ENCODE results near the gene XIRP1.
"Not testable (repeated sequence)": the region's sequence is repeated elsewhere in the genome, so short reads cannot be mapped to it uniquely, and the experiment has no call there.

XIRP1 gene

GRCh38 chr3:39192490-39193092 lies at the start of gene XIRP1:
Gene XIRP1, minus strand, starts transcription at chr3:39192595. Its CDS starts 3,150 bp downstream, at chr3:39189445.
- no peaks in the 10 kb centered on the region for H3K27me3 ChIP-seq (ENCODE audit: low read depth, low read length)
- no peak within 1 kb of the TSS for H3K4me3 ChIP-seq (ENCODE audit: low read depth in 1 of 2, low read length in 2 of 2)
- peaks cover 0 to 5% of the 10 kb centered on the region in 2 donors for H3K4me1 ChIP-seq (ENCODE audit: control insufficient read depth in 1 of 2, insufficient read depth in 2 of 2, low read length in 2 of 2)
- no peaks in the 10 kb centered on the region for H3K36me3 ChIP-seq (ENCODE audit: control insufficient read depth in 1 of 2, insufficient read depth in 2 of 2, low read length in 2 of 2)
- no peak within 1 kb of the TSS for H3K27ac ChIP-seq (ENCODE audit: low read length)
- H3K9me3 ChIP-seq (ENCODE audit: control insufficient read depth in 1 of 2, low read length in 2 of 2), result no peaks in the 10 kb centered on the region

- no peaks in the 10 kb centered on the region for H3K9me3 ChIP-seq (ENCODE audit: control insufficient read depth in 1 of 2, low read length in 2 of 2)
- H3K4me3 ChIP-seq (ENCODE audit: low read depth in 1 of 2, low read length in 2 of 2), result no peak overlapping the region
- no peak overlapping the region for H3K27ac ChIP-seq (ENCODE audit: low read length)
- H3K27me3 ChIP-seq (ENCODE audit: low read depth, low read length), result no peaks in the 10 kb centered on the region
- no peaks in the 10 kb centered on the region for H3K36me3 ChIP-seq (ENCODE audit: control insufficient read depth in 1 of 2, insufficient read depth in 2 of 2, low read length in 2 of 2)
- H3K4me1 ChIP-seq (ENCODE audit: control insufficient read depth in 1 of 2, insufficient read depth in 2 of 2, low read length in 2 of 2), result no peaks in the 10 kb centered on the region
Observed at GRCh38 chr3:39241561-39241960, 49.2 kb upstream of the XIRP1 start.

DNA sequence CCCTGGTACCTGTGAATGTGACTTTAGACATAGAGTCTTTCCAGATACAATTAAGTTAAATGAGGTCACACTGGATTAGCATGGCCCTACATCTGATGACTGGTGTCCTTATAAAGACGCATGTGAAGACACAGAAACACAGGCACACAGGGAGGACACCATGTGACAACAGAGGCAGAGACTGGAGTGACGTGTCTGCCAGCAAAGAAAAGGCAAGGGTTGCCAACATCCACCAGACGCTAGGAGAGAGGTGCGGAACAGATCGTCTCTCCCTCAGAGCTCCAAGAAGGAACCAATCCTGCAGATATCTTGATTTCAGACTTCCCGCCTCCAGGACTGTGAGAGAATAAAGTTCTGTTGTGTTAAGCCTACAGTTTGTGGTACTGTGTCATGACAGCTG lies 44.6 kb upstream of the XIRP1 start:
- H3K4me3 ChIP-seq (ENCODE audit: low read depth in 1 of 2, low read length in 2 of 2), result no peak overlapping the region
- H3K9me3 ChIP-seq (ENCODE audit: control insufficient read depth in 1 of 2, low read length in 2 of 2), result no peaks in the 10 kb centered on the region
- H3K36me3 ChIP-seq (ENCODE audit: control insufficient read depth in 1 of 2, insufficient read depth in 2 of 2, low read length in 2 of 2), result no peaks in the 10 kb centered on the region
- no peak overlapping the region for H3K27ac ChIP-seq (ENCODE audit: low read length)
- H3K27me3 ChIP-seq (ENCODE audit: low read depth, low read length), result peaks cover 5% of the 10 kb centered on the region
- H3K4me1 ChIP-seq (ENCODE audit: control insufficient read depth in 1 of 2, insufficient read depth in 2 of 2, low read length in 2 of 2), result no peaks in the 10 kb centered on the region

GRCh38 chr3:39234651-39235050 lies 42.3 kb upstream of the XIRP1 start:
- H3K27ac ChIP-seq (ENCODE audit: low read length), result no peak overlapping the region
- H3K36me3 ChIP-seq (ENCODE audit: control insufficient read depth in 1 of 2, insufficient read depth in 2 of 2, low read length in 2 of 2), result no peaks in the 10 kb centered on the region
- peaks cover 5% of the 10 kb centered on the region for H3K27me3 ChIP-seq (ENCODE audit: low read depth, low read length)
- no peaks in the 10 kb centered on the region for H3K4me1 ChIP-seq (ENCODE audit: control insufficient read depth in 1 of 2, insufficient read depth in 2 of 2, low read length in 2 of 2)
- H3K4me3 ChIP-seq (ENCODE audit: low read depth in 1 of 2, low read length in 2 of 2), result no peak overlapping the region
- H3K9me3 ChIP-seq (ENCODE audit: control insufficient read depth in 1 of 2, low read length in 2 of 2), result no peaks in the 10 kb centered on the region

DNA sequence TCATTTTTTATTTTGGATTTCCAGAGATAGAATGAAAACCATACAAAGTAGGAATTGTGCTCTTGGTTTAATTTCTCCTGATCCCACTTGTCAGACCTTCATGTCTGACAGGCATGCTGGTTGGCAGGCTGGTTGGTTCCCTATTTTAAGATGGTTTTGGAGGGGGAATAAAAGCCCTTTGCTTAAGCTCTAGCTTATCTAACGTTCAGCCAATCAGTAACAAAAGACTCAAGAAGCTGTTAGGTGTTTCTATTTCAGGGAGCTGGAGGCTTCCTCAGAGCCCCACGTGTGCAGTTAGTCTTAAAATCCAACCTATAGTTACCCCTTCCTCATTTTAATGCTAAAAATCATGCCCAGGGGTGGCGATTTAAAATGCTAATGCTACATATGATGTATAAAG lies 40.5 kb upstream of the XIRP1 start:
- Histone ChIP-seq H3K4me3 (ENCODE audit: low read depth in 1 of 2, low read length in 2 of 2) (no peak overlapping the region), H3K4me1 (ENCODE audit: control insufficient read depth in 1 of 2, insufficient read depth in 2 of 2, low read length in 2 of 2) (no peaks in the 10 kb centered on the region), H3K9me3 (ENCODE audit: control insufficient read depth in 1 of 2, low read length in 2 of 2) (no peaks in the 10 kb centered on the region), H3K36me3 (ENCODE audit: control insufficient read depth in 1 of 2, insufficient read depth in 2 of 2, low read length in 2 of 2) (no peaks in the 10 kb centered on the region), H3K27me3 (ENCODE audit: low read depth, low read length) (peaks cover 5% of the 10 kb centered on the region), H3K27ac (ENCODE audit: low read length) (no peak overlapping the region)

DNA sequence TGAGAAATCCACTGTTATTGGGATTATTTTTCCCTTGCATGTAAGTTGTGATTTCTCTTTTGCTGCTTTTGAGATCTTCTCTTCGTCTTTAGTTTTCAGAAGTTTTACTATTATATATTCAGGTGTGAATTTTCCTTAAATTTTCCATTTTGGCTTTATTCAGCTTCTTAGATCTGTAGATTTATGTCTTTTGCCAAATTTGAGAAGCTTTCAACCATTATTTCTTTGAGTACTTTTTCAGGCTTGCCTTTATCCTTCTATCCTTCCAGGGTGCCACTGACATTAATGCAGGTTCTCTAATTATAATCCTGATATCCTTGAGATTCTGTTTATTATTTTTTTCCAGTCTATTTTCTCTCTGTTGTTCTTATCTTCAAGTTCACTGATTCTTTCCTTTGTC lies 38.1 kb upstream of the XIRP1 start:
- H3K4me1 ChIP-seq (ENCODE audit: control insufficient read depth in 1 of 2, insufficient read depth in 2 of 2, low read length in 2 of 2), result no peaks in the 10 kb centered on the region
- H3K36me3 ChIP-seq (ENCODE audit: control insufficient read depth in 1 of 2, insufficient read depth in 2 of 2, low read length in 2 of 2), result no peaks in the 10 kb centered on the region
- H3K4me3 ChIP-seq (ENCODE audit: low read depth in 1 of 2, low read length in 2 of 2), result no peak overlapping the region
- no peak overlapping the region for H3K27ac ChIP-seq (ENCODE audit: low read length)
- no peaks in the 10 kb centered on the region for H3K9me3 ChIP-seq (ENCODE audit: control insufficient read depth in 1 of 2, low read length in 2 of 2)
- peaks cover 5% of the 10 kb centered on the region for H3K27me3 ChIP-seq (ENCODE audit: low read depth, low read length)

GRCh38 chr3:39228496-39228895 lies 36.1 kb upstream of the XIRP1 start:
- H3K27ac ChIP-seq (ENCODE audit: low read length), result no peak overlapping the region
- no peaks in the 10 kb centered on the region for H3K4me1 ChIP-seq (ENCODE audit: control insufficient read depth in 1 of 2, insufficient read depth in 2 of 2, low read length in 2 of 2)
- peaks cover 5% of the 10 kb centered on the region for H3K27me3 ChIP-seq (ENCODE audit: low read depth, low read length)
- H3K4me3 ChIP-seq (ENCODE audit: low read depth in 1 of 2, low read length in 2 of 2), result no peak overlapping the region
- no peaks in the 10 kb centered on the region for H3K36me3 ChIP-seq (ENCODE audit: control insufficient read depth in 1 of 2, insufficient read depth in 2 of 2, low read length in 2 of 2)
- no peaks in the 10 kb centered on the region for H3K9me3 ChIP-seq (ENCODE audit: control insufficient read depth in 1 of 2, low read length in 2 of 2)

- not testable (repeated sequence) for H3K27ac ChIP-seq (ENCODE audit: low read length); H3K4me3 ChIP-seq (ENCODE audit: low read depth in 1 of 2, low read length in 2 of 2); H3K27me3 ChIP-seq (ENCODE audit: low read depth, low read length); H3K9me3 ChIP-seq (ENCODE audit: control insufficient read depth in 1 of 2, low read length in 2 of 2); H3K36me3 ChIP-seq (ENCODE audit: control insufficient read depth in 1 of 2, insufficient read depth in 2 of 2, low read length in 2 of 2); H3K4me1 ChIP-seq (ENCODE audit: control insufficient read depth in 1 of 2, insufficient read depth in 2 of 2, low read length in 2 of 2)
Observed at GRCh38 chr3:39227596-39227995, 35.2 kb upstream of the XIRP1 start.

- Histone ChIP-seq H3K27me3 (ENCODE audit: low read depth, low read length) (no peaks in the 10 kb centered on the region), H3K36me3 (ENCODE audit: control insufficient read depth in 1 of 2, insufficient read depth in 2 of 2, low read length in 2 of 2) (no peaks in the 10 kb centered on the region), H3K4me1 (ENCODE audit: control insufficient read depth in 1 of 2, insufficient read depth in 2 of 2, low read length in 2 of 2) (no peaks in the 10 kb centered on the region), H3K9me3 (ENCODE audit: control insufficient read depth in 1 of 2, low read length in 2 of 2) (no peaks in the 10 kb centered on the region), H3K27ac (ENCODE audit: low read length) (no peak overlapping the region), H3K4me3 (ENCODE audit: low read depth in 1 of 2, low read length in 2 of 2) (no peak overlapping the region)
Observed at GRCh38 chr3:39226106-39226741, 33.8 kb upstream of the XIRP1 start.

DNA sequence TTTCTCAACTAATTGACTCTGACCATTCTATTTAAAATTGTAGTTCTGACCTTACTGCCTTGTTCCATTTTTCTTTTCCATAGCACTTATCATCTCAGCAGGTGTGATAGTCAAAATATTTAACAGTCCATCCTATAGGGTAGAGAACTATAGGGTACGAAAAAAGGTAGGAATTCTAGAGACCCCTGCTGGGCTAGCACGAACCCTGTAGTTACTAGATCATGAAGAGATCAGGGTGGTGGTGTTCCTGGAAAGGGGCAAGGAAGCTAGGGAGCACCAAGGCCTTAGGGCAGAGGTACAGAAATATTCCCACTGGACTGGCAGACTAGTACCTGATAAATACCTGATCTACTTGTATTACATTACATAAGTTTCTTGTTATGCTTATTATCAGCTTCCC lies 31.9 kb upstream of the XIRP1 start:
- Histone ChIP-seq H3K9me3 (ENCODE audit: control insufficient read depth in 1 of 2, low read length in 2 of 2) (no peaks in the 10 kb centered on the region), H3K27me3 (ENCODE audit: low read depth, low read length) (no peaks in the 10 kb centered on the region), H3K4me1 (ENCODE audit: control insufficient read depth in 1 of 2, insufficient read depth in 2 of 2, low read length in 2 of 2) (no peaks in the 10 kb centered on the region), H3K4me3 (ENCODE audit: low read depth in 1 of 2, low read length in 2 of 2) (no peak overlapping the region), H3K27ac (ENCODE audit: low read length) (no peak overlapping the region), H3K36me3 (ENCODE audit: control insufficient read depth in 1 of 2, insufficient read depth in 2 of 2, low read length in 2 of 2) (no peaks in the 10 kb centered on the region)

GRCh38 chr3:39222939-39223338 lies 30.5 kb upstream of the XIRP1 start:
- Histone ChIP-seq H3K27me3 (ENCODE audit: low read depth, low read length) (no peaks in the 10 kb centered on the region), H3K27ac (ENCODE audit: low read length) (no peak overlapping the region), H3K4me1 (ENCODE audit: control insufficient read depth in 1 of 2, insufficient read depth in 2 of 2, low read length in 2 of 2) (no peaks in the 10 kb centered on the region), H3K36me3 (ENCODE audit: control insufficient read depth in 1 of 2, insufficient read depth in 2 of 2, low read length in 2 of 2) (no peaks in the 10 kb centered on the region), H3K4me3 (ENCODE audit: low read depth in 1 of 2, low read length in 2 of 2) (no peak overlapping the region), H3K9me3 (ENCODE audit: control insufficient read depth in 1 of 2, low read length in 2 of 2) (no peaks in the 10 kb centered on the region)

- Histone ChIP-seq H3K36me3 (ENCODE audit: control insufficient read depth in 1 of 2, insufficient read depth in 2 of 2, low read length in 2 of 2) (no peaks in the 10 kb centered on the region), H3K9me3 (ENCODE audit: control insufficient read depth in 1 of 2, low read length in 2 of 2) (no peaks in the 10 kb centered on the region), H3K27ac (ENCODE audit: low read length) (no peak overlapping the region), H3K4me1 (ENCODE audit: control insufficient read depth in 1 of 2, insufficient read depth in 2 of 2, low read length in 2 of 2) (no peaks in the 10 kb centered on the region), H3K27me3 (ENCODE audit: low read depth, low read length) (no peaks in the 10 kb centered on the region), H3K4me3 (ENCODE audit: low read depth in 1 of 2, low read length in 2 of 2) (no peak overlapping the region)
Observed at GRCh38 chr3:39222462-39222861, 30.1 kb upstream of the XIRP1 start.

Measured in muscle layer of duodenum (tissue), 2 donors.